GM12873 (cell line): ENCODE data around the gene ANKRD18B.

Source experiments
- CTCF ChIP-seq: IDR thresholded peaks from 2 replicates; pipeline ENCODE4 v1.5.1; 2012; ENCODE audit warnings: low read depth, mild to moderate bottlenecking, moderate library complexity, low read length, control low read depth; ENCODE audit not compliant: insufficient read depth; ENCODE audit errors: missing control alignments

ANKRD18B gene

GRCh38 chr9:33614001-33614687 lies 90.1 kb downstream of the ANKRD18B start:
- no peak for TF ChIP-seq CTCF

DNA sequence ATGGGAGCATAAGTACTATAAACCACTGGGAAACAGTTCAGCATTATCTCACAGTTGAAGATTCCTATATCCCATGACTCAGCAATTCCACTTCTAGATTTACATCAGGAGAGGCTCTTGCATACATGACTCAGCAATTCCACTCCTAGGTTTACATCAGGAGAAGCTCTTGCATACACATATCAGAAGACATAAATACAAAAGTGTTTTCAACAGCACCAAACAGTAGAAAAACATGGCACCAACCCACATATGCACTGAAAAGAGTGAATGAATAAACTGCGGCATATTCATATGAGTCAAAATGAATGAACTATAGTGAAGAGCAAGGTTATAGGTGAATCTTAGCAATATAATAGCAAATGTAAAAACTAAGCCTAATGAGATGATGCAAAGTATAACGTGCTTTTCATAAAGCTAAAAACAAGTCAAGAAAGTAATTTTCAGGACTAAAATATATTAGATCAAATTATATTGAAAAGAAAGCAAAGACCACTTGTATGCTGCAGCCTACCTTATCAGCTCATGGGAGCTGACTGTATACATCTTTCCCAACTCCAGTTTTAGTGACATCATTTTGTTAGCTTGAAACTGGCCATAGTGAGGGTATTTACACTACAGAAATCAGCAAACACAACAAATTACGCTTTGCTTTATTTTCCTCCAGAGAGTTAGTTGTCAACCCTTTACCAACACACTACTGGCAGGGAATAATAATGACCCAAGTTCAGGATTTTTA lies 95.8 kb downstream of the ANKRD18B start:
- no peak for TF ChIP-seq CTCF

GRCh38 chr9:33620738-33621439 lies 96.8 kb downstream of the ANKRD18B start:
- TF ChIP-seq CTCF = no peak
